GM03348 (cell line): Measurements from ENCODE around the gene SNRNP27.
"Not testable (repeated sequence)": the region's sequence is repeated elsewhere in the genome, so short reads cannot be mapped to it uniquely, and the experiment has no call there.

Source experiments
- DNase-seq: peaks from one replicate; pipeline ENCODE4 v3.0.0; 2012; ENCODE audit warnings: low spot score

The SNRNP27 gene

GRCh38 chr2:69893684-69894551 lies at the start of gene SNRNP27:
TSS of gene SNRNP27 (plus strand) at chr2:69893956. CDS start at chr2:69893985, 29 bp downstream.
- peak; percentile 84 for DNase-seq

- DNase-seq, result no peak
These were observed 49.8 kb upstream of the SNRNP27 start for GRCh38 chr2:69843993-69844392.

GRCh38 chr2:69844560-69844959 lies 49.2 kb upstream of the SNRNP27 start:
- no peak for DNase-seq

- no peak for DNase-seq
These were observed 47.3 kb upstream of the SNRNP27 start for GRCh38 chr2:69846182-69847067.

- no peak for DNase-seq
These were observed 46.5 kb upstream of the SNRNP27 start for GRCh38 chr2:69847068-69847828.

GRCh38 chr2:69848186-69848790 lies 45.5 kb upstream of the SNRNP27 start:
- DNase-seq, result no peak

- DNase-seq, result no peak
These were observed 35.5 kb upstream of the SNRNP27 start for GRCh38 chr2:69858261-69858660.

GRCh38 chr2:69863298-69863697 lies 30.5 kb upstream of the SNRNP27 start:
- no peak for DNase-seq

GRCh38 chr2:69888451-69888850 lies 5.3 kb upstream of the SNRNP27 start:
- no peak for DNase-seq

GRCh38 chr2:69889302-69889701 lies 4.5 kb upstream of the SNRNP27 start:
- DNase-seq, result no peak

GRCh38 chr2:69890881-69891280 lies 2.9 kb upstream of the SNRNP27 start:
- DNase-seq, result no peak

- DNase-seq, result not testable (repeated sequence)
These were observed 825 bp upstream of the SNRNP27 start for GRCh38 chr2:69892838-69893424.

GRCh38 chr2:69894737-69895136 lies 981 bp downstream of the SNRNP27 start:
- not testable (repeated sequence) for DNase-seq

- DNase-seq, result no peak
These were observed 8.6 kb downstream of the SNRNP27 start for GRCh38 chr2:69902213-69902922.

GRCh38 chr2:69907216-69907615 lies 13.5 kb downstream of the SNRNP27 start:
- DNase-seq, result no peak

- DNase-seq, result peak; percentile 62
These were observed 18.3 kb downstream of the SNRNP27 start for GRCh38 chr2:69911985-69912563.

GRCh38 chr2:69914164-69914949 lies 20.6 kb downstream of the SNRNP27 start:
- peak; percentile 98 for DNase-seq

GRCh38 chr2:69914950-69915945 lies 21.5 kb downstream of the SNRNP27 start, which contains the start of gene MXD1:
TSS of gene MXD1 (plus strand) at chr2:69915109. CDS start at chr2:69915331, 222 bp downstream.
- DNase-seq, result peak; percentile 26
